Cortex of kidney (tissue), 1 donor: ENCODE measurements around the gene FHDC1.

Experiments used
- DNase-seq: peaks from one replicate; lab custom pipeline; 2025; lab: John Stamatoyannopoulos, UW

FHDC1 gene

GRCh38 chr4:152957437-152958171 lies 21.5 kb downstream of the FHDC1 start:
- DNase-seq: no peak

GRCh38 chr4:152959080-152959479 lies 23.0 kb downstream of the FHDC1 start:
- DNase-seq: no peak

GRCh38 chr4:152960082-152960481 lies 24.0 kb downstream of the FHDC1 start:
- DNase-seq: no peak

DNA sequence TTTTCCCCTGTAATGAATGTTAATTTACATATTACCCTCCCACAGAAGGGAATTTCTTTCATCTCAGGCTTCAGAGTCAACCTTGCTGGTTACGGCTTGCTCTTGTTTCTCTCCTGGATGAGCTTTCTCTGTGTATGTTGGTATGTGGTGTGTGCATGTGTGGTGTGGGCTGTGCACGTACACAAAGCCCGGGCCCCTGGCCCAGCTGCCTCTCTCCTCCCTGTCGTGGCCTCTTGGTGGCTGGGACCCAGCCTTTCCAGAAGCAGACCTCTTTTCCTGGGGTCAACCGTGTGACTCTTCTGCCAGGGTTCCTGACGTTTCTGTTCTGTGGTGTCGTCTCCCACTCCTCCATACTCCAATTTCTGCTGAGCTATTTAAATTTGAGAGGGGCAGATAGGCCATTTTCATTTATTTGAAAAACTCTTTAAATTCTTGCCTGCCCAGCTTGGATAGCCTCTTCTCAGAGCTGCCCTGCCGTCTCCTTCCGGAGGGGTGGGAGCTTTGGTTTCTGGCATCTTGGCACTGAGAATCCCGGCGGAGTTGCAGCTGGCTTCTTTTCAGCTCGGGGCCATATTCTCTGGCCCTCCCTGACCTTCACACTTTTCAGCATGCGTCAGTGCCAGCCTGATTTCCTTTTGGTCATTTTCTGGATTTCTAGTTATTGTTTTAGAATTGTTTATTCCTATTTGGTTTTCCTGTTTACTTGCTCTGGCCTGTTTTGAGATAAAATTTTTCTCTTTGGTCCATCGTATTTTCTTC lies 25.1 kb downstream of the FHDC1 start:
- no peak for DNase-seq

GRCh38 chr4:152961773-152962115 lies 25.6 kb downstream of the FHDC1 start:
- DNase-seq: no peak

DNA sequence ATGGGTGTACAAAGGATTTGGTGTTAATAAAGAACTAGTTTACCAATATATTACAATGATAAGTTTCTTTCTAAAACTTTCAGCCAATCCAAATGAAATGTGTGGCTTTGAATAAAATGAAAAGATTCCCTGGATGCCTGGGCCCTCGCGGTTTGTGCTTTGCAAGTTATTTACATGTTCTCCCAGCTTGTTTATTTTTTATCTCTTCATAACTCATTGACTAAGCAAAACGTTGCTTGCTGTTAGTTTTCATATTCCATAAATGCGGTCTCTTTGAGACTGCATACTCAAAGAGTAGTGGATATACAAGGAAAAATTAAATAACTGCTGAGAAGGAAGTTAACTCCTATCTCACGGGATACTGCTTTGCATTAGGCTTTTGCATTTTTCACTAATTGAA lies 26.0 kb downstream of the FHDC1 start:
- no peak for DNase-seq

DNA sequence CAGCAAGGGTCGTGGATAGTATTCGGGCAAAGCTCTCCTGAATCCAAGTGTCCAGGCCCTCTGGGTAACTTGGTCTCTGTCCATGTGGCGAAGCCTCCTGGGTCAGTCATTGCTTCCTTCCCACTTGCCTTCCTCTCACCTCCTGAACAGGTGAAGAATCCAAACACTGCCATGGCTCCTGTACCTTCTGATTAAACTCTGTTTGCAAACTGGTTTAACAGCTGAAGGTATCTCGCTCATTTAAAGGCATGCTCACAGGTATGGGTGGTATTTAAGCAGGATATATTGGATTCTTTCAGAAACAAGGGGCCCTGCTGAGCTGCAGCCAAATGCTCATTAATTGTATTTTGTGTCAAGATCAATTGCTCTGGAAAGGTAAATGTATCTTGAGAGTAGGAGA lies 28.2 kb downstream of the FHDC1 start:
- no peak for DNase-seq

DNA sequence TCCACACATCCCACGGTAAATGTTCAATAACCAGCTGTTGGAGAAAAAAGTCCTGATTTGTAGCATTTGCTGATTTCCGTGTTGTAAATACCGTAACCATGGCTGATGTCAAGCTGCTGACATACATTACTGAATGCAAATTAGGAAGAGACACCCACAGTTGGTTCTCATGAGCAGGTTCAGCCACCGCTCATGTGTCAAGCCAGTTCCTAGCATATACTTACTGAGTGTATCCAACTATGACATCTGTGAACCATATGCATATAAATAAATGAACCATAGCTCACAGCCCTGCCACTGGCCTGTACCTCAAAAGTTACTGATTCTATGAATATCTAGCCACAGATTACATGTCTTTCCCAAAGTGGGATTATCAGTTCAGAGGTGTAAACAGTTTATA lies 29.5 kb downstream of the FHDC1 start:
- DNase-seq: no peak

- DNase-seq: no peak
Measured at GRCh38 chr4:152967907-152968306, 31.8 kb downstream of the FHDC1 start.

GRCh38 chr4:152968806-152969394 lies 32.8 kb downstream of the FHDC1 start:
- no peak for DNase-seq

DNA sequence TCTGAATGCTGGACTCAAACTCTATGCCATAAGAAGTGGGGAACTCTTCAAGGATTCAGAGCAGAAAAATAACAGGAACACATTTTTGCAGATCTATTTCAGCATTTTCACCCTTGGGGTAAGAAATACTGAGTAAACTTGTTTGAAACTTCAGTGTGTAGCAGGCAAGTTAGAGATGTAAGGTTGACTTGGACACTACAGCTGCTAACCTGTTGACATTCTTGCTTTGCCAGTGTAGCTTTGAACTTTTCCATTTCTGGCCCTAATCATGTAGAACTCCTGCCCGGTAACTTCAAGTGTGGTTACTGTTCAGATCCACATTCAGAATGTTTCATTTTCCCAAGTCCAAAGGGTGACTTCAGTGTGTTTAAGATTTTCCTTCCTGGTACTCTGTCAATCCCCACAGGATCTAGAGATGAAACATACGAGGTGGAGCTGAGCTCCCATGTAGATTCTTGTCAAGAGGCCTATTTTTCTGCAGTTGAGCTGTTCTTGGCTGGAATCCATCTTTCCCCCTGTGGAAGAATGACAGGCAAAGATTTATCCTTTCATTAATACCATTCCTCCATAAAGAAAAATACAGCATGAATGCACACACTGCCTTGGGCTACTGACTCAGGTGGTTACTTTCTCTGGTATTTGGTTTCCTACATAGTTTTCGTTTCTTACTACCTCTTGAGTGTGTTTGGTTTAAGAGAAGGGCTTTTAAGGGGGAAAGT lies 34.1 kb downstream of the FHDC1 start:
- no peak for DNase-seq

DNA sequence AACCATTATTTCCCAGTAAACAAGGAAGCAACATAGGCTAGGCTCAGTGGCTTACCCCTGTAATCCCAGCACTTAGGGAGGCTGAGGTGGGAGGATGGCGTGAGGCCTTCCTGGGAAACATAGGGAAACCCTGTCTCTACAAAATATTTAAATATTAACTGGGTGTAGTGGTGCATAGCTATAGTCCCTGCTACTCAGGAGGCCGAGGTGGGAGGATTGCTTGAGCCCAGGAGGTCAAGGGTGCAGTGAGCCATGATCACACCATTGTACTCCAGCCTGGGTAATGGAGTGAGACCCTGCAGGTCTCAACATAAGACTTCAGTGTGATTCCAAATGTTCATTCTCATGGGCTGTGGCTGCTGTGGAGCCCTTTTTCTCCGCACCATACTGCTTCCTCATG lies 34.9 kb downstream of the FHDC1 start:
- no peak for DNase-seq

DNA sequence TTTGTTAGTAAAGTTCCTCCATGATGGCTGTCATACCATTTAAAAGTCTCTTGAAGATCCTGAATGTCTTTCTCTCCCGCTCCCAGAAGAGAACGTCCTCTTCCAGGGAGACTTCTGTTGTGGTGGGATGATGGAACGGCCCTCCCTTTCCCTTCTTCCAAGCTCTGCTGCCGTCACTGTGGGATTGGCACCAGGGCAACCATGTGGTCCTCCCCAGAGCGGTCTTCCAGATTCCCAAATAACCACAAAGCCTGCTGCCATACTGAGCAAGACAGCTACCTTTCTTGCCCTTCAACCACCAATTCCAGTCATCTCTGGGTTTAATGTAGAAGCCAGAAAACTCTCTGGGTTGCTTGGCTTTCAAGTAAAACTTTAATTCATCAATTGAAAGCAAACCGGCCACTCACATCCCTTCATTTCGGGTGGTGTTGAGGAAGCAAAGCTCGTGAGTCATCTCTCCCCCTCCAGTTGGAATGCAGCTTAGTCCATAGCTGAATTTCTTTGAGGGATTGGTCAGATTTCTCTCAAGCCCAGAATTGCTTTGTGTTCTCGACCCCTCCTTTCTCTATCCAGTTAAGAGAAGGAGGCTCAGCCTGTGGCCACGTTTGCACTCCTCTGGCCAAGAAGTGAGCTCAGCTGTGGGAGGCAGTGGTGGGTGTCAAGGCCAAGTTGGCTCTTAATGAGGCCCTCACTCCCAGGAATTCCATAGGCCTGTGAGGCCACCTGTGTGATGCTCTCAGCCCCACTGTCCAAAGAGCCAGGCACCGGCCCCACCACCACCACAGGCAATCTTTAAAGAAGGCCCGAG lies 36.9 kb downstream of the FHDC1 start:
- DNase-seq: no peak

GRCh38 chr4:152973629-152974467 lies 37.7 kb downstream of the FHDC1 start:
- DNase-seq: no peak

DNA sequence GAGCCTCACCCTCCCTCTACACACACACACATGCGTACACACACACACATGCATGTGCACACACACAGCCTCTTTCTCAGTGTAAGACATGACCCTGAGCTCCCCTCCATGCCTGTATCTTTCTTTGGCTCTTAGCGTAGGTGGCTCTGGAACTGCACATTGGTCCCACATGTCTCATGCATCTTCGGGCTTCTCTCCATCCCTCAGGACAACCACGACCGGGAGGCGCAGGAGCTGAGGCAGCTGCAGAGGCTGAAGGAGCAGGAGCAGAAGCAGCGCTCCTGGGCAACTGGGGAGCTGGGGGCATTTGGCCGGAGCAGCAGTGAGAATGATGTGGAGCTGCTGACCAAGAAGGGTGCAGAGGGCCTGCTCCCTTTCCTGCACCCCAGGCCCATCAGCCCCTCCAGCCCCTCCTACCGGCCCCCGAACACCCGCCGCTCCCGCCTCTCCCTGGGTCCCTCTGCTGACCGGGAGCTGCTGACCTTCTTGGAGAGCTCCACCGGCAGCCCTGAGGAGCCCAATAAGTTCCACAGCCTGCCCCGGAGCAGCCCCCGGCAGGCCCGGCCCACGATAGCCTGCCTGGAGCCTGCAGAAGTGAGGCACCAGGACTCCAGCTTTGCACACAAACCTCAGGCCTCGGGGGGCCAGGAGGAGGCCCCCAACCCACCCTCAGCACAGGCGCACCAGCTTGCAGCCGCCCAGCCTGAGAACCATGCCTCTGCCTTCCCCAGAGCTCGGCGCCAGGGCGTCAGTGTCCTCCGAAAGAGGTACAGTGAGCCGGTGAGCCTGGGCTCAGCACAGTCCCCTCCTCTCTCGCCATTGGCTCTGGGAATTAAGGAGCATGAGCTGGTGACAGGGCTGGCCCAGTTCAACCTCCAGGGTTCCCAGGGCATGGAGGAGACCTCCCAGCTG lies 38.6 kb downstream of the FHDC1 start:
- no peak for DNase-seq

GRCh38 chr4:152975380-152976211 lies 39.5 kb downstream of the FHDC1 start:
- no peak for DNase-seq

DNA sequence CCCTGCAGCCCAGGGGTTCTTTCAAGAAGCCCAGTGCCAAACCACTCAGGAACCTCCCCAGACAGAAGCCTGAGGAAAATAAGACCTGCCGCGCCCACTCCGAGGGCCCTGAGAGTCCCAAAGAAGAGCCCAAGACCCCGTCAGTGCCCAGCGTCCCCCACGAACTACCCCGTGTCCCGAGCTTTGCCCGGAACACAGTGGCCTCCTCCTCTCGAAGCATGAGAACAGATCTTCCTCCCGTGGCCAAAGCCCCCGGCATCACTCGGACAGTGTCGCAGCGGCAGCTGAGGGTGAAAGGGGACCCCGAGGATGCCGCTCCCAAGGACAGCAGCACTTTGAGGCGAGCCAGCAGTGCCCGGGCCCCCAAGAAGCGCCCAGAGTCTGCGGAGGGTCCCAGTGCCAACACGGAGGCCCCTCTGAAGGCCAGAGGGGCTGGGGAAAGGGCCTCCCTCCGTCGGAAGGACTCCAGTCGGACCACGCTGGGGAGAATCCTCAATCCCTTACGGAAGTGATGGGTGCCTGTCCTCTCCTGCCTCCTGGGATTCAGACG lies 40.2 kb downstream of the FHDC1 start:
- DNase-seq: no peak

DNA sequence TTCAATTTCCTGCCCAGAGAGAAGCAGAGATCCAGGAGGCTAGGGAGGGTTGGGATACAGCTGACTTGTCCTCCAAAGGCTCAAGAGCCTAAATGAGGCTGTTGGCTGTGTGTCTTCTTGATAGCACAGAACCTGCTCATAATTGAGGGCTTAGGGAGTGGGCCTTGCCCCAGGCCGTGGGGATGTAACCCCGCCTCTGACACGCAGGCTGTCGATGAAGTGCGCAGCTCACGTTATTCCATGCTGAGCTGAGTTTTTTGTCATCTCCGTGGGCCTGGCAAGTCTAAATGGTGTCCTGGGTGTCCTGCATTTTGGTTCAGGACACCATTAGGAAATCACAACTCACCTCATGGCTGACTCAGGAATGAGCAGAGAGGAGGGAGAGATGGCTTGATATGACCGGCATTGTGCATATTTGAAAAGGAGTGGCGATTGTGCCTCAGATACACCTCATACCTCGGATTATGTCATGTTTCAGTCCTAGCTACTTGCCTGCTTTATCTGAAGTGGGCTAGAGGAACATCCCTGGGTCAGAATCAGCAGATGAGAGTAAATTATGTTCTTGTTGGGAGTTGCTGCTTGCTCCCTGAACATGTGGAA lies 43.7 kb downstream of the FHDC1 start:
- no peak for DNase-seq
